ENCODE data around the gene ABHD8.

DNA sequence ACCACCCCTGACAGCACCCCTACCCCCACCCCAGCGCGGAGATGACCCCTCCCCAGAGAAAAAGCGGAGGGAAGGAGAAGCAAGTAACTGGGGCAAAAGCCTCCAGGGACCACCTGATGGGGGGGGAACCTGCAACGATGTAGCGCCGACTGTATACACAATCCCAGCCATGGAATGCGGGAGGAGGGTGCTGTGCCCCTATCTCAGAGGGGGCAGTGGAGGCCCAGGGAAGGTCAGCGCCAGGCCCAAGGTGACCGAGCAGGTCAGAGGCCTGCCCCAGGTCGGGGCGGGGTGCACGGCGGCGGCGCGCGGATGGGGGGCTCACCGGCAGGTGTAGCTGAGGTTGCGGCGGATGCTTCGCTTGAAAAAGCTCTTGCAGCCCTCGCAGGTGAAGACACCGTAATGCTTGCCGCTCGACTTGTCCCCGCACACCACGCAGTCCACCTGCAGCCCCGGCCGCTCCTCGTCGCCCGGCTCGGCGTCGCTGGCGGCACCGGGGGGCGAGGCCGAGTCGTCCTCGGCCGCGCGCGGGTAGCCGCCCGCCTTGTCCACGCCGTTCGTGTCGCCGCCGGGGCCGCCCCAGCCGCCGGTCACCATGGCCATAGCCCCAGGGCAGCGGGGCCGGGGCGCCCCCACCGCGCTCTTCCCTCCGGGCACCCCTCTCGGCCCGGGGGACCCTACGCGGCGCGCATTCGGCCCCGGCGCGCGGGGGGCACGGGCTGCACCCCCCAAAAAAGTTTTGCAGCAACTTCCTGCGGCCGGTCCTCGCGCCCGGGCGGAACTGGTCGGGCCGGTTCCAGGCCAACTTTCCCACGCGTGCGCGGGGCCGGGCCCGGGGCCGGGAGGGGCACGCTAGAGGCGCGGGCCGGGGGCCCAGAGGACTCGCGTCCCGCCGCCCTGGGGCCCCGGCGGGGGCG lies 58.3 kb downstream of the ABHD8 start:
- no peak for TF ChIP-seq SP1 (IDR thresholded peaks at IDR 0.05)
- TF ChIP-seq L3MBTL2 (conservative IDR thresholded peaks at IDR 0.05), result no peak
- TF ChIP-seq LEF1 (IDR thresholded peaks at IDR 0.05; ENCODE audit: borderline replicate concordance), result no peak
- TF ChIP-seq CTBP1 (IDR thresholded peaks at IDR 0.05; ENCODE audit: borderline replicate concordance), result no peak; the same call in 1 of the 2 replicates
- no peak for TF ChIP-seq ELF4 (IDR thresholded peaks at IDR 0.05)
- TF ChIP-seq ZNF384 (IDR thresholded peaks at IDR 0.05), result no peak
- TF ChIP-seq SUZ12 (IDR thresholded peaks at IDR 0.05), result no peak
- no peak for TF ChIP-seq BHLHE40 (IDR thresholded peaks at IDR 0.05; ENCODE audit: borderline replicate concordance)
- TF ChIP-seq, protein P1, sequence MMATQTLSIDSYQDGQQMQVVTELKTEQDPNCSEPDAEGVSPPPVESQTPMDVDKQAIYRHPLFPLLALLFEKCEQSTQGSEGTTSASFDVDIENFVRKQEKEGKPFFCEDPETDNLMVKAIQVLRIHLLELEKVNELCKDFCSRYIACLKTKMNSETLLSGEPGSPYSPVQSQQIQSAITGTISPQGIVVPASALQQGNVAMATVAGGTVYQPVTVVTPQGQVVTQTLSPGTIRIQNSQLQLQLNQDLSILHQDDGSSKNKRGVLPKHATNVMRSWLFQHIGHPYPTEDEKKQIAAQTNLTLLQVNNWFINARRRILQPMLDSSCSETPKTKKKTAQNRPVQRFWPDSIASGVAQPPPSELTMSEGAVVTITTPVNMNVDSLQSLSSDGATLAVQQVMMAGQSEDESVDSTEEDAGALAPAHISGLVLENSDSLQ (IDR thresholded peaks at IDR 0.05), result no peak
- no peak for TF ChIP-seq FOXA1 (IDR thresholded peaks at IDR 0.05)

Measured in HEK293T (cell line).